ENCODE results near the gene ACTL6B. TPM values are rescaled to one million over a fixed set of nuclear protein-coding genes. Genes with fewer than 3 reads are reported as not detected.

The ACTL6B gene
- total RNA-seq, 1 experiment from 2014 or later, result not detected

DNA sequence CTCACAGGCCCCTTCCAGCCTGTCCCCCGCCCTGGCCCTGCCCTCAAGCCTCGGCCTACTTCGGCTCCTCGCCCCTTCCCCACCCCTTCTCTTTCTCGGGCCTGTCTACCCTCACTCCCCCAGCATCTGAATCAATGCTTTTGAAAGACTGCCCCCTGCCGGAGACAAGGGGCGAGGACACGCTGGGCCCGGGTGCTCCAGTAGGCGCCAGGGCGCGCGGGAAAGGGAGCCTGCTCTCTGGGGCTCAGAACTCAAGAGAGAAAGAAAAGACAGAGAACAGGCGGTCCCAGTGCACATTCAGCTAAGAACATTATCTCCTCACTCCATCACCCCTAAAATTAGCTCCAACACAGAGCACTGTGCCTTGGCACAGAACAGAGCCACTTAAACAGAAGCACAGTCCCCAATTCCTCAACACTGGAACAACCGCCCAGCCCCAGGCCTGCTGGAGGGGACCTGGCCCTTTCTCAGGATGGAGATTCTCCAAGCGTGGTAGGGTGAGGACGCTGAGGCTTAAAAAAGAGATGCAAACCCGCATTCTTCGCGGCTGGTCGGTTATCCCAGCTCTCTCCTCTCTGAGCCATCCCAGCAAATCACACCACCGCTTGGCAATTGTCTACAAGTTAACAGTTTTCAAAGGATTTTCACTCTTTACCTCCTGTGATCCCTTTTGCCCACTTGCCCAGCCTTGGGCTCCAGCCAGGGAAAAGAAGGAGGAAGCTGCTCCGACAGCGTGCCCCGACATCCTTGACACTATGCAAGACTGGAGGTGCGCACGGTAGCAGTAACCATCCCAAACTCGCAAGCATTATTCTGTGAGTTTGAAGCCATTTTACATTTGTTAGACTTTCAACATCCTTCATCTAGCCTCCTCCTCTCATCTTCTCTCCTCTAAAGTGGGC, 35.7 kb upstream of the ACTL6B start:
- peak overlapping the region; percentile 55 for H3K4me3 ChIP-seq (ENCODE audit: low read depth, low read length)

DNA sequence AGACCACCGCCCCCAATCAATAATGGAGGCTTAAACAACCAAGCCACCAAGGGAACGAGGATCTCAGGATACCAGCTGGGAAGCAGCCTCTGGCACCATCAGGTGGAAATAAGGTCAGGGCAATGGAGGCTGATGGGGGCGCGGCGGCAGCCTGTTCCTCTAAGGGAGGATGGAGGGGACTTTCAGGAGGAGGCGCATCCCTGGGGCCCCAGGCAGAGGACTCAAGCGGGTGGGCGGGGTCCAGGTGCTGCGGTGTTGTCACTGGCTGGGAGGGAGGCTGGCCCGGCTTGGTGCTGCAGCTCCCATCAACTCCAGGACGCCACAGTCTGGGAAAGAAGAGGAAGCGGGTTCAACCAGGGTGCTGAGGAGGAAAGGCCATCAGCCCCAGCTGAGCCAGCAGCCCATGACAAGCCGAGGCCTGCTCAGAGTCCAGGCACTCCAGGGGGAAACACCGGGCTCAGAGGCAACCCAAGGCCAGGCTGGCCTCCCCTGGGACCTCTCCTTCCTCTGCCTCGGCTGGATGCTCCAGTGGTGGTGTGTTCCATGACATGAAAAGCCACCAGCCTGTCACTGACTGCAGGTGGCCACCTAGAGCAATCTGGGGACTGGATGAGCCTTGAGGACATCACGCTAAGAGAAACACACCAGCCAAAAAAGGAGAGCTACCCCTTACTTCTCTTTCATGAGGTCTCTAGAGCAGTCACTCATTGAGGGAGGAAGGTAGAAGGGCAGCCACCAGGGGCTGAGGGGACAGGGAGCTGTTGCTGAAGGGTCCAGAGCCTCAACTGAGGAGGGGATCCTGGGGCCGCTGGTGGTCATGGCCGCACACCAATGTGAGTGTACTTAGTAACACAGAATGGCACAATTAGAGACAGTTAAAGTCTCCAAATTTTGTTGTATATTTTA, 33.2 kb upstream of the ACTL6B start:
- Mint-ChIP-seq H3K27ac (ENCODE audit: unreplicated experiment) (no peak overlapping the region), H3K9me3 (ENCODE audit: unreplicated experiment) (no peaks in the 10 kb centered on the region), H3K27me3 (ENCODE audit: insufficient read depth, unreplicated experiment) (no peaks in the 10 kb centered on the region), H3K36me3 (ENCODE audit: insufficient read depth, unreplicated experiment) (peaks cover 65% of the 10 kb centered on the region), H3K4me3 (ENCODE audit: unreplicated experiment) (no peak overlapping the region), H3K4me1 (ENCODE audit: low read depth, unreplicated experiment) (peaks cover 18% of the 10 kb centered on the region)
- CTCF ChIA-PET, result interaction anchor here (1.0 to 2.0 kb wide), 4 partner anchors 17 to 103 kb away, joined by 3 to 10 read pairs (median 6); partner anchors contain the start of genes FBXO24 and POP7
- POLR2A ChIA-PET, result no interaction called here
- intact Hi-C loops (cut with micrococcal nuclease; ENCODE audit: unreplicated experiment), result loop anchor here (2.0 to 5.0 kb wide), 2 partner anchors 57 to 85 kb away; no protein-coding TSS in a partner anchor
- Histone ChIP-seq H3K27me3 (replicated peaks; ENCODE audit: control insufficient read depth, insufficient read depth, low read length) (no peaks in the 10 kb centered on the region), H3K4me1 (peaks cover 12% of the 10 kb centered on the region), H3K4me3 (ENCODE audit: low read depth, low read length) (no peak overlapping the region), H3K9me3 (no peaks in the 10 kb centered on the region), H3K36me3 (ENCODE audit: control insufficient read depth, insufficient read depth, low read length) (peaks cover 5% of the 10 kb centered on the region)
- DNase-seq, result no peak
- BruUV-seq (replicated peaks), result no TSS peak
- TF ChIP-seq, protein P1, sequence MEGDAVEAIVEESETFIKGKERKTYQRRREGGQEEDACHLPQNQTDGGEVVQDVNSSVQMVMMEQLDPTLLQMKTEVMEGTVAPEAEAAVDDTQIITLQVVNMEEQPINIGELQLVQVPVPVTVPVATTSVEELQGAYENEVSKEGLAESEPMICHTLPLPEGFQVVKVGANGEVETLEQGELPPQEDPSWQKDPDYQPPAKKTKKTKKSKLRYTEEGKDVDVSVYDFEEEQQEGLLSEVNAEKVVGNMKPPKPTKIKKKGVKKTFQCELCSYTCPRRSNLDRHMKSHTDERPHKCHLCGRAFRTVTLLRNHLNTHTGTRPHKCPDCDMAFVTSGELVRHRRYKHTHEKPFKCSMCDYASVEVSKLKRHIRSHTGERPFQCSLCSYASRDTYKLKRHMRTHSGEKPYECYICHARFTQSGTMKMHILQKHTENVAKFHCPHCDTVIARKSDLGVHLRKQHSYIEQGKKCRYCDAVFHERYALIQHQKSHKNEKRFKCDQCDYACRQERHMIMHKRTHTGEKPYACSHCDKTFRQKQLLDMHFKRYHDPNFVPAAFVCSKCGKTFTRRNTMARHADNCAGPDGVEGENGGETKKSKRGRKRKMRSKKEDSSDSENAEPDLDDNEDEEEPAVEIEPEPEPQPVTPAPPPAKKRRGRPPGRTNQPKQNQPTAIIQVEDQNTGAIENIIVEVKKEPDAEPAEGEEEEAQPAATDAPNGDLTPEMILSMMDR (IDR thresholded peaks at IDR 0.05; ENCODE audit: insufficient read depth in 1 of 2, low read depth in 1 of 2, low read length in 1 of 2, severe bottlenecking in 1 of 2, unreplicated experiment in 1 of 2), result no peak

More for the DNA sequence above, 35.7 kb upstream of the ACTL6B start:
- TSS peak; percentile 58 for BruUV-seq (replicated peaks)
- ChIA-PET POLR2A (interaction anchor here (1.5 kb wide), 1 partner anchor 79 kb away, joined by 5 read pairs; the partner anchor contains the start of gene MOSPD3), CTCF (interaction anchor here (0.6 to 1.9 kb wide), 5 partner anchors 14 to 106 kb away, joined by 3 to 7 read pairs (median 5); partner anchors contain the start of genes FBXO24, LRCH4, MOSPD3 and POP7)
- DNase-seq, result peak in 1 of 2 experiments; percentile 77
- Histone ChIP-seq H3K27me3 (replicated peaks; ENCODE audit: control insufficient read depth, insufficient read depth, low read length) (no peaks in the 10 kb centered on the region), H3K36me3 (ENCODE audit: control insufficient read depth, insufficient read depth, low read length) (no peaks in the 10 kb centered on the region; the same call in 1 of the 2 replicates), H3K4me1 (peaks cover 19% of the 10 kb centered on the region), H3K9me3 (no peaks in the 10 kb centered on the region)
- peak overlapping the region; percentile 96 for H3K4me3 Mint-ChIP-seq (ENCODE audit: unreplicated experiment)
- no peaks in the 10 kb centered on the region for H3K27me3 Mint-ChIP-seq (ENCODE audit: insufficient read depth, unreplicated experiment)
- peaks cover 18% of the 10 kb centered on the region for H3K4me1 Mint-ChIP-seq (ENCODE audit: low read depth, unreplicated experiment)
- no peaks in the 10 kb centered on the region for H3K9me3 Mint-ChIP-seq (ENCODE audit: unreplicated experiment)
- H3K27ac Mint-ChIP-seq (ENCODE audit: unreplicated experiment), result no peak overlapping the region
- intact Hi-C loops (cut with micrococcal nuclease; ENCODE audit: unreplicated experiment), result loop anchor here (2.0 to 5.0 kb wide), 2 partner anchors 60 to 87 kb away; no protein-coding TSS in a partner anchor
- TF ChIP-seq, protein P1 (IDR thresholded peaks at IDR 0.05; ENCODE audit: insufficient read depth in 1 of 2, low read depth in 1 of 2, low read length in 1 of 2, severe bottlenecking in 1 of 2, unreplicated experiment in 1 of 2), result peak; percentile 68 to 77
- H3K36me3 Mint-ChIP-seq (ENCODE audit: insufficient read depth, unreplicated experiment), result peaks cover 49% of the 10 kb centered on the region

All from Caco-2 (cell line).